HepG2 (cell line): ENCODE results near the gene RBM19. TPM values are rescaled to one million over a fixed set of nuclear protein-coding genes. Genes with fewer than 3 reads are reported as not detected.

Source experiments
- ATAC-seq: fragments of 200-7000 bp; cut with Tn5 transposase; 3 replicates; pipeline ENCODE4 v1.9.1; 2020; ENCODE audit warnings: mild to moderate bottlenecking, moderate library complexity
- BruUV-seq: library from RNA; stranded (reverse); fragments of 400-500 nt; replicated peaks from 2 replicates; lab custom pipeline; 2021; lab: Mats Ljungman, UMichigan
- CTCF ChIA-PET: fragments of 300-600 bp; formaldehyde crosslinking; extraction: SDS; loops from one replicate; lab custom pipeline; 2021; ENCODE audit warnings: low total read pairs, inconsistent platforms, low intra/inter-chr PET ratio; lab: Yijun Ruan, JAX
- POLR2A ChIA-PET: fragments of 350-600 bp; sonication (Branson Sonifier 250); formaldehyde crosslinking; loops from one replicate; lab custom pipeline; 2020; ENCODE audit warnings: antibody characterized with exemption, inconsistent platforms; lab: Yijun Ruan, JAX
- DNase-seq: peaks from one replicate; pipeline ENCODE4 v3.0.0-alpha.2; 2015; ENCODE audit warnings: low spot score
- FAIRE-seq: peaks from 3 replicates; lab custom pipeline; 2011; peaks lifted over from hg19 to GRCh38; lab: Jason Lieb, UNC
- H2AFZ ChIP-seq: one replicate; pipeline ENCODE4 v1.6.1; 2011; ENCODE audit warnings: low read length, inconsistent platforms
- H3K27ac ChIP-seq: fragments of 300-600 bp; 3 replicates; pipeline ENCODE4 v1.8.0; 2011; ENCODE audit warnings: mixed run types, mild to moderate bottlenecking, mixed read lengths, low read length, inconsistent platforms; ENCODE audit not compliant: insufficient read depth; ENCODE audit errors: extremely low read length
- H3K27me3 ChIP-seq, 2 experiments: fragments of 200-600 bp in 1 of 2; 2 replicates in 1 of 2; 3 replicates in 1 of 2; pipeline versions ENCODE4 v1.6.0 to v1.8.0; 2011; ENCODE audit warnings: low read length in 2 of 2, mild to moderate bottlenecking in 2 of 2, moderate library complexity in 2 of 2, inconsistent platforms in 1 of 2; ENCODE audit not compliant: insufficient read depth in 2 of 2, control insufficient read depth in 1 of 2
- H3K36me3 ChIP-seq, 2 experiments: fragments of 200-600 bp in 1 of 2; replicated peaks in 1 of 2; 2 replicates in 1 of 2; 3 replicates in 1 of 2; pipeline versions ENCODE4 v1.5.1 to v1.8.0; 2011; ENCODE audit warnings: low read length in 2 of 2, inconsistent platforms in 1 of 2; ENCODE audit not compliant: insufficient read depth in 2 of 2, control insufficient read depth in 1 of 2
- H3K4me1 ChIP-seq: 2 replicates; pipeline ENCODE4 v1.5.1; 2012; ENCODE audit warnings: low read length, inconsistent platforms; ENCODE audit not compliant: insufficient read depth
- H3K4me2 ChIP-seq: 2 replicates; pipeline ENCODE4 v1.6.0; 2011; ENCODE audit warnings: low read depth, low read length, inconsistent platforms
- H3K4me3 ChIP-seq, 3 experiments: fragments of 200-600 bp in 1 of 3; sonication (generic), shearing (Covaris generic) in 1 of 3; replicated peaks in 1 of 3; 2 replicates each; pipeline ENCODE4 v1.5.1; 2011 to 2016; ENCODE audit warnings: low read length in 3 of 3, inconsistent platforms in 2 of 3, low read depth in 2 of 3, mild to moderate bottlenecking in 2 of 3, control low read depth in 1 of 3, mixed read lengths in 1 of 3; ENCODE audit not compliant: insufficient read depth in 1 of 3
- H3K79me2 ChIP-seq: one replicate; pipeline ENCODE4 v1.6.1; 2011; ENCODE audit warnings: low read length, inconsistent platforms; ENCODE audit not compliant: insufficient read depth
- H3K9ac ChIP-seq: 2 replicates; pipeline ENCODE4 v1.6.0; 2011; ENCODE audit warnings: mild to moderate bottlenecking, low read depth, low read length, inconsistent platforms; ENCODE audit not compliant: insufficient read depth
- H3K9me3 ChIP-seq: 2 replicates; pipeline ENCODE4 v1.5.1; 2012; ENCODE audit warnings: mild to moderate bottlenecking, low read length
- H4K20me1 ChIP-seq: 2 replicates; pipeline ENCODE4 v1.6.0; 2011; ENCODE audit warnings: inconsistent platforms, mild to moderate bottlenecking, low read length, moderate library complexity; ENCODE audit not compliant: insufficient read depth
- DR1 ChIP-seq: sonication (generic); formaldehyde crosslinking; IDR thresholded peaks from 2 replicates; pipeline ENCODE4 v1.8.0; 2021; ENCODE audit warnings: mild to moderate bottlenecking, missing genetic modification reagents, inconsistent platforms
- E2F2 ChIP-seq: sonication (generic); formaldehyde crosslinking; IDR thresholded peaks from 2 replicates; pipeline ENCODE4 v1.4.0; 2020; ENCODE audit warnings: missing genetic modification reagents, borderline replicate concordance
- NCOR1 ChIP-seq: fragments of 200-600 bp; sonication (generic); IDR thresholded peaks from 2 replicates; pipeline ENCODE4 v1.7.0; 2017; ENCODE audit warnings: antibody characterized with exemption, low read length, borderline replicate concordance
- PRMT3 ChIP-seq: sonication (generic); formaldehyde crosslinking; IDR thresholded peaks from 2 replicates; pipeline ENCODE4 v1.8.1; 2022; ENCODE audit warnings: low read depth, mild to moderate bottlenecking, moderate library complexity, missing genetic modification reagents, borderline replicate concordance
- TCF7 ChIP-seq: sonication (generic); IDR thresholded peaks from 2 replicates; pipeline ENCODE4 v1.6.1; 2016; ENCODE audit warnings: antibody characterized with exemption, low read depth
- ZNF557 ChIP-seq: sonication (generic); formaldehyde crosslinking; IDR thresholded peaks from 2 replicates; pipeline ENCODE4 v1.4.0; 2020; ENCODE audit warnings: missing genetic modification reagents
- ZNF616 ChIP-seq: sonication (generic); formaldehyde crosslinking; IDR thresholded peaks from 2 replicates; pipeline ENCODE4 v1.5.0; 2020; ENCODE audit warnings: low read depth, mild to moderate bottlenecking, missing genetic modification reagents
- ZNF713 ChIP-seq: sonication (generic); formaldehyde crosslinking; IDR thresholded peaks from 2 replicates; pipeline ENCODE4 v1.4.0; 2020; ENCODE audit warnings: mild to moderate bottlenecking, missing genetic modification reagents
- WGBS: methylation state at CpG from one replicate; pipeline ENCODE4 v1.1.6; 2017; ENCODE audit warnings: low lambda C conversion rate; 5-methylcytosine and 5-hydroxymethylcytosine counted together
- in situ Hi-C: cut with HindIII; loops from 2 replicates; pipeline ENCODE4 v1.10.0; 2017; ENCODE audit warnings: low pct_unique_long_range_greater_than_20kb; ENCODE audit not compliant: extremely low pct_ligation_motif_present
- intact Hi-C: fragments of 100-400 bp; cut with micrococcal nuclease; formaldehyde crosslinking; loops from one replicate; pipeline ENCODE4 v1.10.0; 2022; ENCODE audit not compliant: unreplicated experiment
- polyA plus RNA-seq, 8 experiments: library from polyadenylated mRNA; depleted of rRNA in 3 of 8; stranded (reverse) in 7 of 8; unstranded in 1 of 8; fragments of >200 nt; fragmentation: Illumina TruSeq in 4 of 8; extraction: Trizol in 4 of 8; gene quantifications; 2 replicates each; pipeline versions ENCODE4 v1.2.1 to v1.2.3, GENCODE V29; 2011 to 2016; ENCODE audit warnings: low read depth in 4 of 8, missing spikeins in 1 of 8, mixed read lengths in 1 of 8; ENCODE audit not compliant: insufficient read depth in 1 of 8
- total RNA-seq, 5 experiments: library from RNA; depleted of rRNA; stranded (reverse); fragments of >200 nt; fragmentation: Illumina TruSeq; extraction: Trizol; gene quantifications; 2 replicates each; pipeline ENCODE4 v1.2.3, GENCODE V29; 2016; ENCODE audit warnings: low read depth in 1 of 5
- TF ChIP-seq, protein P1 (sequence below): sonication (generic); formaldehyde crosslinking; conservative IDR thresholded peaks from 2 replicates; pipeline ENCODE4 v1.4.0; 2020; ENCODE audit warnings: missing genetic modification reagents
- TF ChIP-seq, protein P2 (sequence below): sonication (generic); formaldehyde crosslinking; IDR thresholded peaks from 2 replicates; pipeline ENCODE4 v1.8.1; 2022; ENCODE audit warnings: mild to moderate bottlenecking, missing genetic modification reagents
- TF ChIP-seq, protein P3 (sequence below): sonication (generic); formaldehyde crosslinking; conservative IDR thresholded peaks from 2 replicates; pipeline ENCODE4 v1.4.0; 2020; ENCODE audit warnings: missing genetic modification reagents

RBM19 gene
- total and polyA plus RNA-seq, 2 of the 13 experiments (the other 11 are each of a cell fraction or from before 2014, with no cell fraction given) = 19.3 to 32.2 TPM

GRCh38 chr12:113973109-113973904 is 7.2 kb upstream of the RBM19 start:
- no peak for FAIRE-seq
- Histone ChIP-seq H3K9me3 (no peaks in the 10 kb centered on the region), H3K9ac (no peak overlapping the region), H3K4me1 (no peaks in the 10 kb centered on the region), H2AFZ (no peak overlapping the region), H3K36me3 (no peaks in the 10 kb centered on the region), H3K27ac (no peak overlapping the region), H3K4me2 (no peak overlapping the region), H4K20me1 (no peaks in the 10 kb centered on the region), H3K27me3 (peaks cover 0 to 16% of the 10 kb centered on the region in 2 experiments; a peak in 3 of 5 replicates), H3K4me3 (no peak overlapping the region), H3K79me2 (no peaks in the 10 kb centered on the region)
- no peak for TF ChIP-seq ZNF616 (CRISPR knock-in tag)
- TF ChIP-seq, protein P1, sequence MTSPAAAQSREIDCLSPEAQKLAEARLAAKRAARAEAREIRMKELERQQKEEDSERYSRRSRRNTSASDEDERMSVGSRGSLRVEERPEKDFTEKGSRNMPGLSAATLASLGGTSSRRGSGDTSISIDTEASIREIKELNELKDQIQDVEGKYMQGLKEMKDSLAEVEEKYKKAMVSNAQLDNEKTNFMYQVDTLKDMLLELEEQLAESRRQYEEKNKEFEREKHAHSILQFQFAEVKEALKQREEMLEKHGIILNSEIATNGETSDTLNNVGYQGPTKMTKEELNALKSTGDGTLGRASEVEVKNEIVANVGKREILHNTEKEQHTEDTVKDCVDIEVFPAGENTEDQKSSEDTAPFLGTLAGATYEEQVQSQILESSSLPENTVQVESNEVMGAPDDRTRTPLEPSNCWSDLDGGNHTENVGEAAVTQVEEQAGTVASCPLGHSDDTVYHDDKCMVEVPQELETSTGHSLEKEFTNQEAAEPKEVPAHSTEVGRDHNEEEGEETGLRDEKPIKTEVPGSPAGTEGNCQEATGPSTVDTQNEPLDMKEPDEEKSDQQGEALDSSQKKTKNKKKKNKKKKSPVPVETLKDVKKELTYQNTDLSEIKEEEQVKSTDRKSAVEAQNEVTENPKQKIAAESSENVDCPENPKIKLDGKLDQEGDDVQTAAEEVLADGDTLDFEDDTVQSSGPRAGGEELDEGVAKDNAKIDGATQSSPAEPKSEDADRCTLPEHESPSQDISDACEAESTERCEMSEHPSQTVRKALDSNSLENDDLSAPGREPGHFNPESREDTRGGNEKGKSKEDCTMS (CRISPR knock-in tag) = no peak
- TF ChIP-seq DR1 (CRISPR knock-in tag) = no peak
- TF ChIP-seq NCOR1 = no peak
- no peak for TF ChIP-seq TCF7
- TF ChIP-seq, protein P2, sequence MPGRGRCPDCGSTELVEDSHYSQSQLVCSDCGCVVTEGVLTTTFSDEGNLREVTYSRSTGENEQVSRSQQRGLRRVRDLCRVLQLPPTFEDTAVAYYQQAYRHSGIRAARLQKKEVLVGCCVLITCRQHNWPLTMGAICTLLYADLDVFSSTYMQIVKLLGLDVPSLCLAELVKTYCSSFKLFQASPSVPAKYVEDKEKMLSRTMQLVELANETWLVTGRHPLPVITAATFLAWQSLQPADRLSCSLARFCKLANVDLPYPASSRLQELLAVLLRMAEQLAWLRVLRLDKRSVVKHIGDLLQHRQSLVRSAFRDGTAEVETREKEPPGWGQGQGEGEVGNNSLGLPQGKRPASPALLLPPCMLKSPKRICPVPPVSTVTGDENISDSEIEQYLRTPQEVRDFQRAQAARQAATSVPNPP = no peak
- no peak for TF ChIP-seq ZNF557 (CRISPR knock-in tag)
- TF ChIP-seq, protein P3, sequence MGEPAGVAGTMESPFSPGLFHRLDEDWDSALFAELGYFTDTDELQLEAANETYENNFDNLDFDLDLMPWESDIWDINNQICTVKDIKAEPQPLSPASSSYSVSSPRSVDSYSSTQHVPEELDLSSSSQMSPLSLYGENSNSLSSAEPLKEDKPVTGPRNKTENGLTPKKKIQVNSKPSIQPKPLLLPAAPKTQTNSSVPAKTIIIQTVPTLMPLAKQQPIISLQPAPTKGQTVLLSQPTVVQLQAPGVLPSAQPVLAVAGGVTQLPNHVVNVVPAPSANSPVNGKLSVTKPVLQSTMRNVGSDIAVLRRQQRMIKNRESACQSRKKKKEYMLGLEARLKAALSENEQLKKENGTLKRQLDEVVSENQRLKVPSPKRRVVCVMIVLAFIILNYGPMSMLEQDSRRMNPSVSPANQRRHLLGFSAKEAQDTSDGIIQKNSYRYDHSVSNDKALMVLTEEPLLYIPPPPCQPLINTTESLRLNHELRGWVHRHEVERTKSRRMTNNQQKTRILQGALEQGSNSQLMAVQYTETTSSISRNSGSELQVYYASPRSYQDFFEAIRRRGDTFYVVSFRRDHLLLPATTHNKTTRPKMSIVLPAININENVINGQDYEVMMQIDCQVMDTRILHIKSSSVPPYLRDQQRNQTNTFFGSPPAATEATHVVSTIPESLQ (CRISPR knock-in tag) = no peak
- TF ChIP-seq E2F2 (CRISPR knock-in tag) = no peak
- TF ChIP-seq PRMT3 = no peak
- TF ChIP-seq ZNF713 (CRISPR knock-in tag) = no peak
- ATAC-seq = no peak
- ChIA-PET CTCF (no interaction called here), POLR2A (interaction anchor here (0.6 kb wide), 1 partner anchor 578 kb away, joined by 4 read pairs; no protein-coding TSS in a partner anchor)
- BruUV-seq = no TSS peak
- 49% methylated on average over 10 of the region's 10 CpGs for WGBS
- intact Hi-C loops = no loop called here
- in situ Hi-C loops = no loop called here
- no peak for DNase-seq
